GM21390 (cell line): ENCODE data around the gene ZNF416.

Source experiments
- ATAC-seq: cut with Tn5 transposase; IDR thresholded peaks from one replicate; pipeline ENCODE4 v1.9.1; 2021; ENCODE audit not compliant: unreplicated experiment

ZNF416 gene

DNA sequence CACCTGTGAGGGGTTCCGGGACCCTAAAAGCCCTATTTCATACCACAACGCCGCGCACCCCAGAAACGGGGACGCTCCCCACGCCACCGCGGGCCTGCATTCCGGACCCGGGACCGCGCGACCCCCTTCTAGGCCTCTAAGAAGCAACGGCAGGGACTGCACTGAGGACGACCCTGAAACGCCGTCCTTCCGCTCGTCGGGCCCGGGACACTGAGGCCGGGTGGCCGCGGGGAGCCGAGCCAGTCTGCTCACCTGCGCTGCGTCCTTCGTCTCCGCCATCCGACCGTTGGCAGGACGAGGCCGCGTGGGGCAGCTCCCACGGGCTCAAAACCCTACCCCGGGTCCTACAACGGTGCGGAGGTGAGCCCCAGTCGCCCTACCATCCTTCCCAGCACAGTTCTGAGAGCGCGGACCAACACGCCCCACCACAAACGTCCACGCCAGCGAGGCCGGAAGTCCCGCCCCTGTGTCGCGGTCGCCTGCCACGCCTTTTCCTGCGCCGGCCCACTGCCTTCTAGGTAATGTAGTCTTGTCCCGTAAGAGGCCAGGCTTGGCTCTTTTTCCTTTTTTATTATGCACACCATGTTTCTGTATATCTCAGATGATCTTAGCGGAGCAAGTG is 19.2 kb downstream of the ZNF416 start, which contains the start of gene ZNF550:
Gene ZNF550 (minus strand): TSS at position 460 of the 622 bp plus-strand sequence. CDS start 181 bp downstream, at position 279.
- ATAC-seq, result peak; percentile 91

DNA sequence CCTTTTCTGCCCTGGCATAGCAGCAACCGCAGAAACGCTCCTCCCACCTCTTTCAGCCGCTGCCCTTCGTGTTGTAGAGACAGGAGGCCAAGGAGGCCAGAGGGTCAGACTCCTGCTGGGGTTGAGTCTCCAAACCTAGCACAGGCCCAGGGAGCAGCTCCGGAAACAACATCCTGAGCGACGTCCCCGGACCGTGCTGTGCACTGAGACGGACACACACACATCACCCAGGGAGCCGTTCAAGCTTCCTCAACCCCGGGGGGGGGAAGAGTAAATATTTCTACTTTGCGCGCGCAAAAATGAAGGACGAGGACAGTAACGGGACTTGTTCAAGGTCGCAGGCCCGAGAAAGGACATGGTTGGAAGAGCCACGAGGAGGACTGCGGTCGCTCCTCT is 19.7 kb downstream of the ZNF416 start:
- ATAC-seq, result no peak

DNA sequence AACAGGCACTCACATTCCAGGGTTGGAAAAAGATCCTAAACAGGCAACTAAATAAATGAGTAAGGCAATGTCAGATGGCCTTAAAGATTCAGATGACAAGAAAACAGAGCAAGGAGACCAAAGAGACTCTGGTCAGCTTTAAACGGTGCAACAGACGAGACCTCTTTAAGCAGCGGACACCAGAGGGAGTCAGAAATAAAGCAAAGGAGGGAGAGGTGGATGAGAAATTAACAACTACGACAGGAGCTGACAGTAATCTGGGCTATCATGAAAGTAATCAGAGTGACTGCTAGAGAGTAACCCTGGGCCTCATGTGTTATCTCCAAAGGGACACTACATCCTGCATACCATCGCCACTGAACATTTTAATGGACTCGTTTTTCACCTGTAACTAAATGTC is 20.2 kb downstream of the ZNF416 start:
- no peak for ATAC-seq

DNA sequence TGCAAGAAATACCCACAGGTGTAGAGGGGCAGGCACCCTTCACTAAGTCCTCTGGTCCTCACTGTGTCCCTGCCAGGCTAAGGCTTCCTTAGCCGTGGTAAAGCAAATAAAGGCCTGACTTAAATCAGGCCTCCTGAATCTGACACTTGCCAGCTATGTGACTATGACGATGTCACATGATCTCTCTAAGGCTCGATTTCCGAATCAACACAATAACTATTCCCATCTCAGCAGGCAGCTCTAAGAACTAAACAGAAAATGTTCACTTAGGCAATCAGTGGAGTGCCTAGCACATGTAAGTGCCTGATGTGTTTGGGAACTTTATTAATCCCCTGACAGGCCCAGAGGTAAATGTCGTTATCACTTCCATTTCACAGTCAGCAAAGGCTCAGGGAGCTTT is 21.1 kb downstream of the ZNF416 start:
- no peak for ATAC-seq

DNA sequence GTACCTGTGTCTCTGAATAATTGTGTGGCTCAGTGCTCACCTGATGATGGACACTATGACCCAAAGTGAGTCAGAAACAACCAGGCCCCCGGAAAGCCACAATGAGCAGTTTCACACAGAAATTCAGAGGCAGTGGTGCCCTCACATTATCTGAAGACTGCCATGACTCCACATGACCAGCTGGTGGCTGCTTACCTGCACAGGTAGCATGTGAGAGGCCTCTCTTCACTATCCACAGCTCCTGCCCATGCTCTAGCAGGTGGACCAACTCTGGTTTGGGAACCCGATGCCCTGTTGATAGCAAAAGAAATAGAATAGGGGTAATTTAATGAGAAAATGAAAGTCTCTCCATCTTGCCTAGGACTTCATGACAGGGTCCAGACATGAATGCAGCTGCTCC is 26.3 kb downstream of the ZNF416 start:
- no peak for ATAC-seq

DNA sequence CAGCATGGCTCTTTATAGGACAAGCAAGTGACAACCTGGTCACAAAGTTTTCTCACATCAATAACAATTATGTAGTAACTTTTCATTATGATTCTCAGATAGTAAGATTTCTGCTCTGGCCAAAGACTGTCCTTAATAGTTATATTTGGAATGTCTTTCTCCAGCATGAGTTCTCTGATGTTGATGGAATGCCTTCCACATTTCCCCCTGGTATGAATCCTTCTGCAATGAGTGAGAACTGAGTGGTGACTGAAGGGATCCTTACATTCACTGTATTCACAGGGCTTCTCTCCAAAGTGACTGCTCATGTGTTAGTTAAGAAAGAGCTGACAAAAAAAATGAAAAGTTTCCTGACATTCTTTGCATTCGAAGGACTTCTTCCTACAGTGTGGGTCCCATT is 32.2 kb downstream of the ZNF416 start:
- no peak for ATAC-seq

DNA sequence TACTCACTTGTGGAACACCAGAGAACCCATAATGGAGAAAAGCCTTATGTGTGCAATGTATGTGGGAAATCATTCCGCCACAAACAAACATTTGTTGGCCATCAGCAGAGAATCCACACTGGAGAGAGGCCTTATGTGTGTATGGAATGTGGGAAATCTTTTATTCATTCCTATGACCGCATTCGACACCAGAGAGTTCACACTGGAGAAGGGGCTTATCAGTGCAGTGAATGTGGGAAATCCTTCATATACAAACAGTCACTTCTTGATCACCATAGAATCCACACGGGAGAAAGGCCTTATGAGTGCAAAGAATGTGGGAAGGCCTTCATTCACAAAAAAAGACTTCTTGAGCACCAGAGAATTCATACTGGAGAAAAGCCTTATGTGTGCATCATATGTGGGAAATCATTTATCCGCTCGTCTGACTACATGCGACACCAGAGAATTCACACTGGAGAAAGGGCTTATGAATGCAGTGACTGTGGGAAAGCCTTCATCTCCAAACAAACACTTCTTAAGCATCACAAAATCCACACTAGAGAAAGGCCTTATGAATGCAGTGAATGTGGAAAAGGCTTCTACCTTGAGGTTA is 40.7 kb downstream of the ZNF416 start:
- no peak for ATAC-seq

DNA sequence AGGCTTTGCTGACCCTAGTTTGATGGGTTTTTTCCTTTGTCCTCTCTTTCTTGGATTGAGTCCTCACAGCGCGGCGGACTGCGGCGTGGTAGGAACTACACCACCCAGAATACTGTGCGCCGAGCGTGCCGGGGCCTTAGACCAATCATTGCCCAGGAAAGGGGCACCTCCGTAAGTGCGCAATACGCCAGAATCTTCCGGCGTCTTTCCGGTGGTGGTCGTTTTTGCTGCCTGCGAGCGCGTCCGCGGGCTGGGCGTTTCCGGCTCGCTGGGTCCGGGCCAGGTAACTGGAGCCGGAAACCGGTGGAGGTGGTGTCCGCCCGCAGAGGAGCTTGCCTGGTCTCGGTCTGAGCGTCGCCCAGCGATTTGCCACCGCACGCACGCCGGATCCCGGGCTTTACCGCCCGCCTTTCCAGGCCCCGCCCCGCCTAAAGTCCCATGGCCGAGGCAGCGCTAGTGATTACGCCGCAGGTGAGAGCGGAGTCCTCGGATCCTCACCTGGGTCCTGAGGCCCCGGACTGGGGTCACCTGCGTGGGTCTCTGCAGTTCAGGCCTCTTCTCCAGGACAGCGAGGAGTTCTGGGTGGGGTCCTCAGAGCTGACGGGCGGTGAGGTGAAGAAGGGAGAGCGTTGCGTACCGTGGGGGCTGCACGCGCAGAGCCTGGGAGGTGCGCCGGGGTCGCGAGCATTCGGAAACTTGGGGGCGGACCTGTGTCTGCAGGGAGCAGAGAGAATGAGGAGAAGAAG is 51.4 kb downstream of the ZNF416 start, which contains the start of gene ZNF549:
Gene ZNF549 (plus strand): TSS at position 221 of the 746 bp plus-strand sequence. CDS start 218 bp downstream, at position 439.
- peak; percentile 98 for ATAC-seq
